Neural cell (in vitro differentiated cells): Measurements from ENCODE around the gene PNCK. TPM values are rescaled to one million over a fixed set of nuclear protein-coding genes. Genes with fewer than 3 reads are reported as not detected.

Source experiments
- H2AFZ ChIP-seq: fragments of 200-600, 300-800 bp; sonication (generic), shearing (Covaris generic); 2 replicates; pipeline ENCODE4 v1.6.0; 2014; ENCODE audit warnings: low read depth, mild to moderate bottlenecking, antibody characterized with exemption, low read length, moderate library complexity
- H3F3A ChIP-seq: fragments of 200-600 bp; shearing (Covaris generic); 2 replicates; pipeline ENCODE4 v1.6.1; 2016; ENCODE audit warnings: mild to moderate bottlenecking, moderate library complexity, mixed read lengths, antibody characterized with exemption, low read length; ENCODE audit not compliant: insufficient read depth, poor library complexity, severe bottlenecking
- H3K27ac ChIP-seq: fragments of 200-600, 300-800 bp; sonication (generic), shearing (Covaris generic); 2 replicates; pipeline ENCODE4 v1.5.1; 2014; ENCODE audit warnings: mild to moderate bottlenecking, low read length, moderate library complexity
- H3K27me3 ChIP-seq: fragments of 300-800, 200-600 bp; sonication (generic), shearing (Covaris generic); 2 replicates; pipeline ENCODE4 v1.6.0; 2014; ENCODE audit warnings: mild to moderate bottlenecking, low read depth, low read length, moderate library complexity; ENCODE audit not compliant: insufficient read depth
- H3K36me3 ChIP-seq: fragments of 300-800, 200-600 bp; sonication (generic), shearing (Covaris generic); 2 replicates; pipeline ENCODE4 v1.5.1; 2014; ENCODE audit warnings: mild to moderate bottlenecking, antibody characterized with exemption, low read length, moderate library complexity; ENCODE audit not compliant: insufficient read depth
- H3K4me2 ChIP-seq: fragments of 300-800, 200-600 bp; sonication (generic), shearing (Covaris generic); 2 replicates; pipeline ENCODE4 v1.6.0; 2014; ENCODE audit warnings: mild to moderate bottlenecking, low read length
- H3K4me3 ChIP-seq: fragments of 300-800, 200-600 bp; sonication (generic), shearing (Covaris generic); 2 replicates; pipeline ENCODE4 v1.5.1; 2014; ENCODE audit warnings: mild to moderate bottlenecking, low read length, moderate library complexity
- H3K79me2 ChIP-seq: fragments of 200-600 bp; shearing (Covaris generic); replicated peaks from 2 replicates; pipeline ENCODE4 v1.6.0; 2014; ENCODE audit warnings: mild to moderate bottlenecking, low read length, moderate library complexity; ENCODE audit not compliant: insufficient read depth
- H3K9ac ChIP-seq: fragments of 300-800, 200-600 bp; sonication (generic), shearing (Covaris generic); 2 replicates; pipeline ENCODE4 v1.6.1; 2016; ENCODE audit warnings: mild to moderate bottlenecking, low read length, mixed read lengths
- H3K9me2 ChIP-seq: fragments of 200-600 bp; shearing (Covaris generic); 2 replicates; pipeline ENCODE4 v1.6.1; 2016; ENCODE audit warnings: mild to moderate bottlenecking, low read length, mixed read lengths; ENCODE audit not compliant: insufficient read depth
- H3K9me3 ChIP-seq: fragments of 200-600, 300-800 bp; sonication (generic), shearing (Covaris generic); 2 replicates; pipeline ENCODE4 v1.6.1; 2016; ENCODE audit warnings: mild to moderate bottlenecking, mixed run types, low read length, moderate library complexity, mixed read lengths
- H4K20me1 ChIP-seq: fragments of 200-600 bp; shearing (Covaris generic); 2 replicates; pipeline ENCODE4 v1.6.1; 2016; ENCODE audit warnings: mild to moderate bottlenecking, mixed run types; ENCODE audit not compliant: insufficient read depth
- EZH2 ChIP-seq: fragments of 200-600, 300-800 bp; shearing (Covaris generic), sonication (generic); IDR thresholded peaks from 2 replicates; pipeline ENCODE4 v1.6.1; 2014; ENCODE audit warnings: antibody characterized with exemption, low read length, borderline replicate concordance, mild to moderate bottlenecking; ENCODE audit not compliant: insufficient read depth, poor library complexity, severe bottlenecking
- MXI1 ChIP-seq: fragments of 450-650 bp; conservative IDR thresholded peaks from 2 replicates; pipeline ENCODE4 v1.6.1; 2014; ENCODE audit warnings: antibody characterized with exemption, mild to moderate bottlenecking; ENCODE audit not compliant: poor library complexity, severe bottlenecking
- POLR2AphosphoS5 ChIP-seq: IDR thresholded peaks from 2 replicates; pipeline ENCODE4 v1.6.1; 2012
- SMC3 ChIP-seq: fragments of 450-650 bp; conservative IDR thresholded peaks from 2 replicates; pipeline ENCODE4 v1.6.1; 2014; ENCODE audit warnings: antibody characterized with exemption, mild to moderate bottlenecking, moderate library complexity; ENCODE audit not compliant: poor library complexity
- TAF1 ChIP-seq: IDR thresholded peaks from 2 replicates; pipeline ENCODE4 v1.6.1; 2012; ENCODE audit warnings: low read depth
- polyA plus RNA-seq: library from polyadenylated mRNA; depleted of rRNA; stranded (reverse); fragments of >200 nt; gene quantifications from 2 replicates; pipeline ENCODE4 v1.2.3, GENCODE V29; 2014
- TF ChIP-seq, protein P1 (sequence below): fragments of 450-650 bp; IDR thresholded peaks from 2 replicates; pipeline ENCODE4 v1.5.1; 2014; ENCODE audit warnings: antibody characterized with exemption, mild to moderate bottlenecking, moderate library complexity; ENCODE audit not compliant: poor library complexity, severe bottlenecking
- TF ChIP-seq, protein P2 (sequence below): IDR thresholded peaks from 2 replicates; pipeline ENCODE4 v1.6.1; 2012; ENCODE audit warnings: borderline replicate concordance

PNCK gene
- polyA plus RNA-seq, 1 donor from 2014 or later, result 9.5 TPM

DNA sequence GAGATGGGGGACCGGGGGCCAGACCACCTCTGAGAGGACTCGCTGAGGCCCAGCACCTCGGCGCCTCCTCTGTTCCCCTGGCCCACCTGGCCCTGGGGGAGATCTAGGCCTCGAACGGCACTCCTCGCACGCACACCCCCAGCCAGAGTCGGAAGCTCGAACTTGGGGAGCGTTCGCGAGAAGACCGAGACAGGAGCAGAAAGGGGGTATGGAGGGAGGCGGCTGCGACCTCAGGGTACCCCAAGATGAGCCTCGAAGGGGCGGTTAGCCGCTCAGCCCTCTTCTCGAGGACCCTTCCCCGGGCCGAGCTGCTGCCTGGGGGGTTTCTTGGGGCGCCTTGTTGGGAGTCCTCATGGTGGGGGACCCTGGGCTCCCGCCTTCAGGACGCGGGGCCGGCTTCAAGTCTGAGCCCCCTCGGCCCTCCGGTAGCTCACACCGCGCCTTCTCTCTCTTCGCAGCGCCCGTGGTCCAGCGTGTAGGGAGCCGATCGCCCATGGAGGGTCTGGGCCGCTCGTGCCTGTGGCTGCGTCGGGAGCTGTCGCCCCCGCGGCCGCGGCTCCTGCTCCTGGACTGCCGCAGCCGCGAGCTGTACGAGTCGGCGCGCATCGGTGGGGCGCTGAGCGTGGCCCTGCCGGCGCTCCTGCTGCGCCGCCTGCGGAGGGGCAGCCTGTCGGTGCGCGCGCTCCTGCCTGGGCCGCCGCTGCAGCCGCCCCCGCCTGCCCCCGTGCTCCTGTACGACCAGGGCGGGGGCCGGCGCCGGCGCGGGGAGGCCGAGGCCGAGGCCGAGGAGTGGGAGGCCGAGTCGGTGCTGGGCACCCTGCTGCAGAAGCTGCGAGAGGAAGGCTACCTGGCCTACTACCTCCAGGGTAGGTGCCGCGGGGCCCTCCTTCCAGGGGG, 25.9 kb downstream of the PNCK start:
- Histone ChIP-seq H3K4me2 (no peak overlapping the region), H3K4me3 (no peak overlapping the region), H3K79me2 (no peaks in the 10 kb centered on the region), H3K36me3 (no peaks in the 10 kb centered on the region), H4K20me1 (no peaks in the 10 kb centered on the region), H3K9ac (no peak overlapping the region), H3F3A (no peaks in the 10 kb centered on the region), H3K27ac (no peak overlapping the region), H3K9me3 (no peaks in the 10 kb centered on the region), H2AFZ (no peak overlapping the region), H3K27me3 (peaks cover 55% of the 10 kb centered on the region), H3K9me2 (no peaks in the 10 kb centered on the region)
- TF ChIP-seq POLR2AphosphoS5 (no peak), MXI1 (no peak), SMC3 (no peak), EZH2 (no peak)
- TF ChIP-seq, protein P1, sequence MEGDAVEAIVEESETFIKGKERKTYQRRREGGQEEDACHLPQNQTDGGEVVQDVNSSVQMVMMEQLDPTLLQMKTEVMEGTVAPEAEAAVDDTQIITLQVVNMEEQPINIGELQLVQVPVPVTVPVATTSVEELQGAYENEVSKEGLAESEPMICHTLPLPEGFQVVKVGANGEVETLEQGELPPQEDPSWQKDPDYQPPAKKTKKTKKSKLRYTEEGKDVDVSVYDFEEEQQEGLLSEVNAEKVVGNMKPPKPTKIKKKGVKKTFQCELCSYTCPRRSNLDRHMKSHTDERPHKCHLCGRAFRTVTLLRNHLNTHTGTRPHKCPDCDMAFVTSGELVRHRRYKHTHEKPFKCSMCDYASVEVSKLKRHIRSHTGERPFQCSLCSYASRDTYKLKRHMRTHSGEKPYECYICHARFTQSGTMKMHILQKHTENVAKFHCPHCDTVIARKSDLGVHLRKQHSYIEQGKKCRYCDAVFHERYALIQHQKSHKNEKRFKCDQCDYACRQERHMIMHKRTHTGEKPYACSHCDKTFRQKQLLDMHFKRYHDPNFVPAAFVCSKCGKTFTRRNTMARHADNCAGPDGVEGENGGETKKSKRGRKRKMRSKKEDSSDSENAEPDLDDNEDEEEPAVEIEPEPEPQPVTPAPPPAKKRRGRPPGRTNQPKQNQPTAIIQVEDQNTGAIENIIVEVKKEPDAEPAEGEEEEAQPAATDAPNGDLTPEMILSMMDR, result no peak
- TF ChIP-seq, protein P2, sequence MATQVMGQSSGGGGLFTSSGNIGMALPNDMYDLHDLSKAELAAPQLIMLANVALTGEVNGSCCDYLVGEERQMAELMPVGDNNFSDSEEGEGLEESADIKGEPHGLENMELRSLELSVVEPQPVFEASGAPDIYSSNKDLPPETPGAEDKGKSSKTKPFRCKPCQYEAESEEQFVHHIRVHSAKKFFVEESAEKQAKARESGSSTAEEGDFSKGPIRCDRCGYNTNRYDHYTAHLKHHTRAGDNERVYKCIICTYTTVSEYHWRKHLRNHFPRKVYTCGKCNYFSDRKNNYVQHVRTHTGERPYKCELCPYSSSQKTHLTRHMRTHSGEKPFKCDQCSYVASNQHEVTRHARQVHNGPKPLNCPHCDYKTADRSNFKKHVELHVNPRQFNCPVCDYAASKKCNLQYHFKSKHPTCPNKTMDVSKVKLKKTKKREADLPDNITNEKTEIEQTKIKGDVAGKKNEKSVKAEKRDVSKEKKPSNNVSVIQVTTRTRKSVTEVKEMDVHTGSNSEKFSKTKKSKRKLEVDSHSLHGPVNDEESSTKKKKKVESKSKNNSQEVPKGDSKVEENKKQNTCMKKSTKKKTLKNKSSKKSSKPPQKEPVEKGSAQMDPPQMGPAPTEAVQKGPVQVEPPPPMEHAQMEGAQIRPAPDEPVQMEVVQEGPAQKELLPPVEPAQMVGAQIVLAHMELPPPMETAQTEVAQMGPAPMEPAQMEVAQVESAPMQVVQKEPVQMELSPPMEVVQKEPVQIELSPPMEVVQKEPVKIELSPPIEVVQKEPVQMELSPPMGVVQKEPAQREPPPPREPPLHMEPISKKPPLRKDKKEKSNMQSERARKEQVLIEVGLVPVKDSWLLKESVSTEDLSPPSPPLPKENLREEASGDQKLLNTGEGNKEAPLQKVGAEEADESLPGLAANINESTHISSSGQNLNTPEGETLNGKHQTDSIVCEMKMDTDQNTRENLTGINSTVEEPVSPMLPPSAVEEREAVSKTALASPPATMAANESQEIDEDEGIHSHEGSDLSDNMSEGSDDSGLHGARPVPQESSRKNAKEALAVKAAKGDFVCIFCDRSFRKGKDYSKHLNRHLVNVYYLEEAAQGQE, result no peak

DNA sequence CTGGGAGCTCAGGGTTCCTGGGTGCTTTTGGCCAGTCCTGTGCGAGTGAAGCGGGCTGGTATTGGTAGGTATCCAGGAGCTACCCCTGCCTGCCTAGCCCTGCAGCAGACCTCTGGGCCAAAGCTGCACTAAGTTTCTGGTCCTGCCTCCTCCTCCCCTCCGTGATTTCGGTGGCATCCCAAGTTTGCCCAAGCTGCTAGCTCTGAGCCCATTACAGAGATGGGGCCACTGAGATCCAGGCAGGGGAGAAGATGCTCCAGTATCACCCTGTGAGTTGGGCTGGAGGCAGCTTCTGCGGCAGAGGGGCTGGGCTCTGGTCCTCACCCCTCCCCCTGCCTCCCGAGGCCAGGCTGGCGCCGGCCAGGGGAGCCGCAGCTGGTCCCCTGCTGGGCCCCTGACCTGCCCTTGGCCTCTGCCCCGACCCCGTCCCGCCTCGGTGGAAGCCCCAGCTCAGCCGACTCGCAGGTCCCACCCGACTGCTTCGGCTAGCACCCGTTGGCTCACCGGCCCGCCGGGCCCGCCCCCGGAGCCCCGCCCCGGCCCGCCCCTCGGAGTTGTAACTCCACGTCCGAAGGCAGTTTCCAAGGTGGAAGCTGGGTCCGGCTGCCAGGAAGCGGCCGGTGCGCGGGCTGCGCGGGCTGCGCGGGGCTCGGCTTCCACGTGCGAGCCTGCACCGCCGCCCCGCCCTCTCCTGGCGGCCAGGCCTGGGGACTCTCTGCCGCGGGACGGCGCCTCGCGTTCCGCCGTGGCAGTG, 26.8 kb downstream of the PNCK start, which contains the start of gene DUSP9:
Gene DUSP9, plus strand, starts transcription at position 584 of the 754 bp plus-strand sequence. CDS start 751 bp downstream, outside the sequence.
- no peak for TF ChIP-seq MXI1
- TF ChIP-seq, protein P1, result no peak
- no peak for TF ChIP-seq POLR2AphosphoS5
- no peak for TF ChIP-seq EZH2
- no peak for TF ChIP-seq TAF1
- TF ChIP-seq, protein P2, result no peak

More for the DNA sequence above, 26.8 kb downstream of the PNCK start, which contains the start of gene DUSP9:
- Histone ChIP-seq H3K36me3 (no peaks in the 10 kb centered on the region), H3K27me3 (peaks cover 59% of the 10 kb centered on the region), H2AFZ (no peak within 1 kb of the TSS), H3K27ac (no peak within 1 kb of the TSS), H3K4me2 (no peak within 1 kb of the TSS), H3K9ac (no peak within 1 kb of the TSS), H4K20me1 (no peaks in the 10 kb centered on the region), H3K9me3 (no peaks in the 10 kb centered on the region), H3K4me3 (no peak within 1 kb of the TSS), H3F3A (no peaks in the 10 kb centered on the region), H3K9me2 (no peaks in the 10 kb centered on the region), H3K79me2 (no peaks in the 10 kb centered on the region)
